AG10803 (cell line): ENCODE data around the gene ZNF148.

Experiments
- DNase-seq: peaks from one replicate; pipeline ENCODE4 v3.0.0; 2010; ENCODE audit warnings: low read depth
- H3K4me3 ChIP-seq: 2 replicates; pipeline ENCODE4 v1.5.1; 2011; ENCODE audit warnings: mild to moderate bottlenecking, low read length, control low read depth
- CTCF ChIP-seq: conservative IDR thresholded peaks from 2 replicates; pipeline ENCODE4 v1.5.1; 2011; ENCODE audit warnings: mild to moderate bottlenecking, low read length, control low read depth, inconsistent platforms

Gene ZNF148

DNA sequence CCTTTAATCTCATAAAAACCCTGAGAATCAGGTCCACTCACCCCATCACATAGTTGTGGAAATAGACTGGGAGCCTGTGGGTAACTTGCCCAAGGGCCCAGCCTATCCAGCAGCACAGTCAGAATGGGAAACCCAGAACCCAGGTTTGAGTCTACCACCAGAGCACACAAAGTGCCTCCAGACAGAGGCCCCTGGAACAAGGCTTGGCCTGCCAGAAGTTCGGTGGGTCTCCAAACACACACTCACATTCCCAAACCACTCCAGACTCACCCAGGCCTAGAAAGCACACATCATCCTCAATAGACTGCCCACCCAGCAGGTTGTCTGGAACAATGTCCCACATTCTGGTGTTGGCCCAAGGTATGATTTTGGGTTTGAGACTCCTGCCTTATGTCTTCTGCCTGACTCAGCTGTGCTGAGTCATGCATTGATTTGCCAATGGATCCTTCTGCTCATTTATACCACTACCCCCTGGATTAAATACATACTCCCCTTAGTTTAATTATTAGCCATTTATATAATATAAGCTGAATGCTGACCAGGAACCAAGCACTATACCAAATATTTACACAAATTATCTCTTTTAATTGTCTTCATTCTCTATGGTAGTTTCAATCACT lies 167.1 kb downstream of the ZNF148 start:
- H3K4me3 ChIP-seq = no peak overlapping the region
- no peak for DNase-seq
- no peak for TF ChIP-seq CTCF

GRCh38 chr3:125207507-125207906 lies 167.6 kb downstream of the ZNF148 start:
- no peak overlapping the region for H3K4me3 ChIP-seq
- no peak for TF ChIP-seq CTCF

GRCh38 chr3:125206934-125207333 lies 168.2 kb downstream of the ZNF148 start:
- H3K4me3 ChIP-seq = no peak overlapping the region
- no peak for TF ChIP-seq CTCF
- DNase-seq = no peak

More at GRCh38 chr3:125207507-125207906, 167.6 kb downstream of the ZNF148 start:
- DNase-seq = no peak

DNA sequence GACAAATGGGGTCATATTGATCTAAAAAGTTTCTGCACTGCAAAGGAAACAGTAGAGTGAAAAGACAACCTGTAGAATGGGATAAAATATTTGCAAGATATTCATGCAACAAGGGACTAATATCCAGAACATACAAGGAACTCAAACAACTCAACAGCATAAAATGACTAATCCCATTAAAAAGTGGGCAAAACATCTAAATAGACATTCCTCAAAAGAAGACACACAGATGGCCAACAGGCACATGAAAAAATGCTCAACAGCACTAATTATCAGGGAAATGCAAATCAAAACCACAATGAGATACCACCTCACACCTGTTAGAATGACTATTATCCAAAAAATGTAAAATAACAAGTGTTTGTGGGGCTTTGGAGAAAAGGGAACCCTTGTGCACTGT lies 171.4 kb downstream of the ZNF148 start:
- DNase-seq = peak; percentile 45
- TF ChIP-seq CTCF = no peak
- H3K4me3 ChIP-seq = no peak overlapping the region

GRCh38 chr3:125202197-125202596 lies 172.9 kb downstream of the ZNF148 start:
- TF ChIP-seq CTCF = no peak
- no peak for DNase-seq

DNA sequence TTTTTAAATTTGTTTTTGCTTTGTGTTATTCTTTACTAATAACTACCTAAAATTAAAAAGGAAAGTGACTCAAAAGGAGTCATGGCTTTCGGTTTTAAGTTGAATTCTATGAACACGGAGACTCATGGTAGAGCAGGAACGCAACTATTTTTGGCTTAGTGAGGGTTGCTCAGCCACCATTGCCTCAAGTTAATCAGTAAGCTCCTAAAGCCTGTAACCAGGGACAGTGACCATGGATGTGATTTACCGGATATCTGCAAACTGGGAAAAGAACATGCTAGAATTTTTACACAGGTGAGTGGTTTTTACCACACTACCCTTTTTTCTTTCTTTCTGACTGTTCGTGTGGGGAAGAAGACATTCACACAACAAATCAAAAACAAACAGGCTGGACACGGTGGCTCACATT lies 174.4 kb downstream of the ZNF148 start:
- DNase-seq = no peak
- TF ChIP-seq CTCF = no peak
- H3K4me3 ChIP-seq = no peak overlapping the region

More at GRCh38 chr3:125202197-125202596, 172.9 kb downstream of the ZNF148 start:
- no peak overlapping the region for H3K4me3 ChIP-seq

- no peak overlapping the region for H3K4me3 ChIP-seq
- DNase-seq = peak; percentile 93
These were observed 180.1 kb downstream of the ZNF148 start for GRCh38 chr3:125194849-125195601.

More at GRCh38 chr3:125194849-125195601, 180.1 kb downstream of the ZNF148 start:
- TF ChIP-seq CTCF = peak; percentile 22
